HG02938 (cell line): Measurements from ENCODE around the gene TSPAN7.

Source experiments
- ATAC-seq: cut with Tn5 transposase; IDR thresholded peaks from one replicate; pipeline ENCODE4 v1.9.1; 2021; ENCODE audit warnings: mild to moderate bottlenecking, moderate library complexity; ENCODE audit not compliant: unreplicated experiment

Gene TSPAN7

GRCh38 chrX:38639730-38640129 is 78.4 kb downstream of the TSPAN7 start:
- no peak for ATAC-seq

GRCh38 chrX:38641197-38641596 is 79.9 kb downstream of the TSPAN7 start:
- no peak for ATAC-seq

- no peak for ATAC-seq
These were observed 82.6 kb downstream of the TSPAN7 start for GRCh38 chrX:38643903-38644302.

GRCh38 chrX:38646129-38646528 is 84.8 kb downstream of the TSPAN7 start:
- ATAC-seq = no peak

GRCh38 chrX:38649221-38649620 is 87.9 kb downstream of the TSPAN7 start:
- no peak for ATAC-seq

GRCh38 chrX:38649674-38650647 is 88.6 kb downstream of the TSPAN7 start:
- ATAC-seq = no peak

- ATAC-seq = no peak
These were observed 90.6 kb downstream of the TSPAN7 start for GRCh38 chrX:38651625-38652601.

- no peak for ATAC-seq
These were observed 91.6 kb downstream of the TSPAN7 start for GRCh38 chrX:38652934-38653442.

- no peak for ATAC-seq
These were observed 93.0 kb downstream of the TSPAN7 start for GRCh38 chrX:38654302-38654701.

- ATAC-seq = no peak
These were observed 95.1 kb downstream of the TSPAN7 start for GRCh38 chrX:38656350-38656915.

- ATAC-seq = no peak
These were observed 96.2 kb downstream of the TSPAN7 start for GRCh38 chrX:38657562-38657961.

- ATAC-seq = no peak
These were observed 99.2 kb downstream of the TSPAN7 start for GRCh38 chrX:38660395-38661102.

GRCh38 chrX:38661103-38661441 is 99.7 kb downstream of the TSPAN7 start:
- no peak for ATAC-seq

GRCh38 chrX:38661561-38661960 is 100.2 kb downstream of the TSPAN7 start:
- no peak for ATAC-seq

GRCh38 chrX:38662640-38663039 is 101.3 kb downstream of the TSPAN7 start:
- ATAC-seq = no peak

- ATAC-seq = no peak
These were observed 102.9 kb downstream of the TSPAN7 start for GRCh38 chrX:38664285-38664684.

- ATAC-seq = no peak
These were observed 105.6 kb downstream of the TSPAN7 start for GRCh38 chrX:38666909-38667308.

GRCh38 chrX:38668771-38669170 is 107.4 kb downstream of the TSPAN7 start:
- no peak for ATAC-seq

GRCh38 chrX:38669428-38669827 is 108.1 kb downstream of the TSPAN7 start:
- no peak for ATAC-seq

GRCh38 chrX:38672646-38673045 is 111.3 kb downstream of the TSPAN7 start:
- no peak for ATAC-seq
